HG03354 (cell line): Measurements from ENCODE around the gene ANTXR2.
"Not testable (repeated sequence)": the region's sequence is repeated elsewhere in the genome, so short reads cannot be mapped to it uniquely, and the experiment has no call there.

Source experiments
- ATAC-seq: cut with Tn5 transposase; IDR thresholded peaks from one replicate; pipeline ENCODE4 v1.9.1; 2021; ENCODE audit warnings: mild to moderate bottlenecking; ENCODE audit not compliant: unreplicated experiment, poor library complexity, severe bottlenecking

Gene ANTXR2

GRCh38 chr4:80072744-80073472, at the start of gene ANTXR2:
TSS of gene ANTXR2 (minus strand) at chr4:80073229. CDS start at chr4:80072560, 669 bp downstream.
- ATAC-seq: peak; percentile 64

GRCh38 chr4:80121815-80122214, 48.8 kb upstream of the ANTXR2 start:
- not testable (repeated sequence) for ATAC-seq

GRCh38 chr4:80119620-80120019, 46.6 kb upstream of the ANTXR2 start:
- ATAC-seq: not testable (repeated sequence)

GRCh38 chr4:80116516-80116915, 43.5 kb upstream of the ANTXR2 start:
- ATAC-seq: no peak

- no peak for ATAC-seq
Measured at GRCh38 chr4:80115368-80116181, 42.5 kb upstream of the ANTXR2 start.

- no peak for ATAC-seq
Measured at GRCh38 chr4:80114732-80115265, 41.8 kb upstream of the ANTXR2 start.

- ATAC-seq: no peak
Measured at GRCh38 chr4:80113615-80114014, 40.6 kb upstream of the ANTXR2 start.

- ATAC-seq: no peak
Measured at GRCh38 chr4:80112236-80112635, 39.2 kb upstream of the ANTXR2 start.

- no peak for ATAC-seq
Measured at GRCh38 chr4:80111276-80111675, 38.2 kb upstream of the ANTXR2 start.

- no peak for ATAC-seq
Measured at GRCh38 chr4:80107374-80107773, 34.3 kb upstream of the ANTXR2 start.

- ATAC-seq: no peak
Measured at GRCh38 chr4:80104927-80105326, 31.9 kb upstream of the ANTXR2 start.

- no peak for ATAC-seq
Measured at GRCh38 chr4:80103629-80104028, 30.6 kb upstream of the ANTXR2 start.

- ATAC-seq: no peak
Measured at GRCh38 chr4:80101792-80102116, 28.7 kb upstream of the ANTXR2 start.

- no peak for ATAC-seq
Measured at GRCh38 chr4:80101071-80101791, 28.2 kb upstream of the ANTXR2 start.

GRCh38 chr4:80099671-80100070, 26.6 kb upstream of the ANTXR2 start:
- no peak for ATAC-seq

- no peak for ATAC-seq
Measured at GRCh38 chr4:80098635-80099034, 25.6 kb upstream of the ANTXR2 start.

GRCh38 chr4:80097400-80098177, 24.6 kb upstream of the ANTXR2 start:
- ATAC-seq: no peak

GRCh38 chr4:80096175-80096850, 23.3 kb upstream of the ANTXR2 start:
- no peak for ATAC-seq

- no peak for ATAC-seq
Measured at GRCh38 chr4:80094191-80094590, 21.2 kb upstream of the ANTXR2 start.
